ENCODE results near the gene CFLAR. TPM values are rescaled to one million over a fixed set of nuclear protein-coding genes. Genes with fewer than 3 reads are reported as not detected.

CFLAR gene
- polyA plus RNA-seq, 1 of the 3 experiments (the other 2 are of a cell fraction): 23.7 TPM

DNA sequence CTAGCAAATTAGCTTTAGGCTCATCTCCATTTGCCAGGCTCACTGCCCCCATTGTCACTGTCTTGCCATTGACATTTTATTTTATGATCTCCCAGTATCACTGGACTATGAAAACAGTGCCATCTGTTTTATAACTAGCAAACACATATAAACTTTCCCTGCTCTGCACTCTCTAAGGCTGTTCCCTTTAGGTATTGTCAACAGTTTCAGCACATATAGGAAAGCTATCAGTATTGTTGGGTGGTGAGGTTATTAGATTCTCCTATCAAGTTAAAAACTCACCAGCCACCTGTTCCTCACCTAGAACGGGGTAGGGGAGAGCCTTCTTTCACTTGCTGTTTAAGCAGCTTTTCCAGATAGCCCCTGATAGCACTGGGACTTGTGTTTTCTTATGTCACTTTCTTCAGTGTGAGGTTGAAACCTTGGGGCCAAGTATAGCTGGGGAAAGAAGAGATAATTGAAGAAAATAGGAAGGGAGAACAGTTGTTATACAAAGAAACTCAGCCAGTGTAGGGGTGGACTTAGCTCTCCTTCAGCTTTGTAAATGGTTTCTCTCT lies 32.5 kb downstream of the CFLAR start:
- Histone ChIP-seq H3K9ac (peak overlapping the region; percentile 88), H2AFZ (ENCODE audit: low read depth) (no peak overlapping the region), H3K4me3 (ENCODE audit: low read depth in 2 of 2, low read length in 1 of 2) (no peak overlapping the region), H3K27me3 (ENCODE audit: insufficient read depth) (no peaks in the 10 kb centered on the region), H3K9me2 (no peaks in the 10 kb centered on the region), H3K9me3 (no peaks in the 10 kb centered on the region), H3K79me2 (ENCODE audit: insufficient read depth) (peaks cover 32% of the 10 kb centered on the region; the same call in 1 of the 2 replicates), H3K4me2 (peak overlapping the region; percentile 21; the same call in 1 of the 2 replicates), H3K27ac (ENCODE audit: low read depth in 2 of 2, low read length in 1 of 2) (peak overlapping the region; percentile 81 to 100; a peak in 3 of 4 replicates), H3K36me3 (replicated peaks in 1 of 2; ENCODE audit: control insufficient read depth in 1 of 2, insufficient read depth in 2 of 2, low read length in 1 of 2) (peaks cover 0 to 44% of the 10 kb centered on the region in 2 experiments), H3F3A (replicated peaks; ENCODE audit: insufficient read depth) (peaks cover 48% of the 10 kb centered on the region), H4K20me1 (ENCODE audit: insufficient read depth) (no peaks in the 10 kb centered on the region), H3K4me1 (ENCODE audit: control insufficient read depth in 1 of 2, insufficient read depth in 2 of 2, low read depth in 1 of 2, low read length in 1 of 2) (peaks cover 6 to 41% of the 10 kb centered on the region in 2 experiments)
- WGBS (ENCODE audit: low lambda C conversion rate): 64% methylated on average over 1 of the region's 1 CpG
- ChIA-PET POLR2A (no interaction called here), CTCF (interaction anchor here (0.8 to 2.6 kb wide), 2 partner anchors 10 to 79 kb away, joined by 3 to 23 read pairs; no protein-coding TSS in a partner anchor)
- TF ChIP-seq RAD21 (IDR thresholded peaks at IDR 0.05; ENCODE audit: low read length) (no peak), MEF2A (IDR thresholded peaks at IDR 0.05; ENCODE audit: borderline replicate concordance, low read depth) (no peak), GABPA (IDR thresholded peaks at IDR 0.05; ENCODE audit: low read depth) (no peak), RFX5 (IDR thresholded peaks at IDR 0.05; ENCODE audit: low read length) (no peak), SIN3A (IDR thresholded peaks at IDR 0.05; ENCODE audit: borderline replicate concordance, low read depth, low read length) (no peak), JUND (IDR thresholded peaks at IDR 0.05) (no peak), TCF12 (IDR thresholded peaks at IDR 0.05) (no peak), GATA2 (CRISPR knock-in tag; IDR thresholded peaks at IDR 0.05) (no peak), RXRA (IDR thresholded peaks at IDR 0.05; ENCODE audit: borderline replicate concordance, low read depth) (no peak), SMC3 (IDR thresholded peaks at IDR 0.05; ENCODE audit: low read depth, low read length) (no peak)
- TF ChIP-seq, protein P1, sequence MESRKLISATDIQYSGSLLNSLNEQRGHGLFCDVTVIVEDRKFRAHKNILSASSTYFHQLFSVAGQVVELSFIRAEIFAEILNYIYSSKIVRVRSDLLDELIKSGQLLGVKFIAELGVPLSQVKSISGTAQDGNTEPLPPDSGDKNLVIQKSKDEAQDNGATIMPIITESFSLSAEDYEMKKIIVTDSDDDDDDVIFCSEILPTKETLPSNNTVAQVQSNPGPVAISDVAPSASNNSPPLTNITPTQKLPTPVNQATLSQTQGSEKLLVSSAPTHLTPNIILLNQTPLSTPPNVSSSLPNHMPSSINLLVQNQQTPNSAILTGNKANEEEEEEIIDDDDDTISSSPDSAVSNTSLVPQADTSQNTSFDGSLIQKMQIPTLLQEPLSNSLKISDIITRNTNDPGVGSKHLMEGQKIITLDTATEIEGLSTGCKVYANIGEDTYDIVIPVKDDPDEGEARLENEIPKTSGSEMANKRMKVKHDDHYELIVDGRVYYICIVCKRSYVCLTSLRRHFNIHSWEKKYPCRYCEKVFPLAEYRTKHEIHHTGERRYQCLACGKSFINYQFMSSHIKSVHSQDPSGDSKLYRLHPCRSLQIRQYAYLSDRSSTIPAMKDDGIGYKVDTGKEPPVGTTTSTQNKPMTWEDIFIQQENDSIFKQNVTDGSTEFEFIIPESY (IDR thresholded peaks at IDR 0.05; ENCODE audit: borderline replicate concordance, low read depth): no peak
- TF ChIP-seq, protein P2, sequence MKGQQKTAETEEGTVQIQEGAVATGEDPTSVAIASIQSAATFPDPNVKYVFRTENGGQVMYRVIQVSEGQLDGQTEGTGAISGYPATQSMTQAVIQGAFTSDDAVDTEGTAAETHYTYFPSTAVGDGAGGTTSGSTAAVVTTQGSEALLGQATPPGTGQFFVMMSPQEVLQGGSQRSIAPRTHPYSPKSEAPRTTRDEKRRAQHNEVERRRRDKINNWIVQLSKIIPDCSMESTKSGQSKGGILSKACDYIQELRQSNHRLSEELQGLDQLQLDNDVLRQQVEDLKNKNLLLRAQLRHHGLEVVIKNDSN (IDR thresholded peaks at IDR 0.05; ENCODE audit: borderline replicate concordance, low read depth): no peak
- TF ChIP-seq, protein P3, sequence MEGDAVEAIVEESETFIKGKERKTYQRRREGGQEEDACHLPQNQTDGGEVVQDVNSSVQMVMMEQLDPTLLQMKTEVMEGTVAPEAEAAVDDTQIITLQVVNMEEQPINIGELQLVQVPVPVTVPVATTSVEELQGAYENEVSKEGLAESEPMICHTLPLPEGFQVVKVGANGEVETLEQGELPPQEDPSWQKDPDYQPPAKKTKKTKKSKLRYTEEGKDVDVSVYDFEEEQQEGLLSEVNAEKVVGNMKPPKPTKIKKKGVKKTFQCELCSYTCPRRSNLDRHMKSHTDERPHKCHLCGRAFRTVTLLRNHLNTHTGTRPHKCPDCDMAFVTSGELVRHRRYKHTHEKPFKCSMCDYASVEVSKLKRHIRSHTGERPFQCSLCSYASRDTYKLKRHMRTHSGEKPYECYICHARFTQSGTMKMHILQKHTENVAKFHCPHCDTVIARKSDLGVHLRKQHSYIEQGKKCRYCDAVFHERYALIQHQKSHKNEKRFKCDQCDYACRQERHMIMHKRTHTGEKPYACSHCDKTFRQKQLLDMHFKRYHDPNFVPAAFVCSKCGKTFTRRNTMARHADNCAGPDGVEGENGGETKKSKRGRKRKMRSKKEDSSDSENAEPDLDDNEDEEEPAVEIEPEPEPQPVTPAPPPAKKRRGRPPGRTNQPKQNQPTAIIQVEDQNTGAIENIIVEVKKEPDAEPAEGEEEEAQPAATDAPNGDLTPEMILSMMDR (IDR thresholded peaks at IDR 0.05): no peak
- no peak for DNase-seq

All from SK-N-SH (cell line).